ENCODE data around the gene ATAD3C.
"Not testable (repeated sequence)": the region's sequence is repeated elsewhere in the genome, so short reads cannot be mapped to it uniquely, and the experiment has no call there.

Gene ATAD3C

DNA sequence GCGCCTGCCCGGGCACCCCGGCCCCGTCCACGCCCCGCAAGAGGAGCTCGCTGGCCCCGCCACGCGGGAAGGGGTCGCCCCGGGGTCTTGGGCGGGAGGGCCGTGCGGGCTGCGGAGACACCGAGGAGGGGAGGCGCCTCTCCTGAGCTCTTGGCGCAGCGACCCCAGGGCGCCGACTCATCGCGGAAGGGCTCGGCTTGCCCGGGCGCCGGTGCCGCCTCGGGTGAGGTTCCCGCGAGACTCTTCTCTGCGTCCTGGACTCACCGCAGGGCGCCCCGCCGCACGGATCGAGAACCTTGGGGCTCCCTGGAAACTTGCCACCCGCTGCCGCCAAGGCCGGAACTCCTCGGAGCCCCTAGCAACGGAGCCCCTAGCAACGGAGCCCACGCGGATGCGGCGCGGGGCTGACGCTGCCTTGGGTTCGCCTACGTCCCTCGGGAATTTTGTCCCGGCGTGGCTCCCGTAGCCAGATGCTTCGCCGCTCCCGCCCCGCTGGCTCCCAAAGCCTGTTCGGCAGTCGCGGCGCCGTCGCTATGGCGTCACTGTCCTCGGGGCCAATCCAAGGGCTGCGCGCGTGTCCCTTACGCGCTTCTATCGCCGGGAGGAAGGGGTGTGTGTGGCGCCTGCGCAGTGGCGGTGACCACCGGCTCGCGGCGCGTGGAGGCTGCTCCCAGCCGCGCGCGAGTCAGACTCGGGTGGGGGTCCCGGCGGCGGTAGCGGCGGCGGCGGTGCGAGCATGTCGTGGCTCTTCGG is 62.2 kb downstream of the ATAD3C start, which contains the start of gene ATAD3A:
Gene ATAD3A, plus strand, starts transcription at position 630 of the 753 bp plus-strand sequence. Its CDS starts 107 bp downstream, at position 737.
- DNase-seq: peak; percentile 98

GRCh38 chr1:1512425-1512824 is 62.9 kb downstream of the ATAD3C start:
- DNase-seq: peak; percentile 31

GRCh38 chr1:1513675-1514074 is 64.2 kb downstream of the ATAD3C start:
- DNase-seq: not testable (repeated sequence)

DNA sequence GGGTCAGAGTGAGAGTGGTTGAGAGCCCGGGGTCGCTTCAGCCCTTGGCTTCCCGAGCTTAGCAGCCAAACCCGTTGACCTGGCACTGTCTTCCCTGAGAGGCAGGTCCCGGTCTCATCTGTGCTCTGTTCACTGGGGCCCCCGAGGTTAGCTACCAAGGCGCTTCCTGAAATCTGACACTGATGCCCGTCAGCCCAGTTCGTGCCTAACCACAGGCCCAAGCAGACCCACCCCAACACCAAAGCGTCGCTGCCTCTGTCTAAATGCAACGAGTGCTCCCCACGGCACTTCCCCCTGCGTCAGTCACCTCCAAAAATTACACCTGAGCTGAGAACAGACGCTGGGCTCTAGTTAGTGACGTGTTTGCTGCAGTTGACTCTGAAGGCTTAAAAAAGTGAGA is 64.9 kb downstream of the ATAD3C start:
- not testable (repeated sequence) for DNase-seq

GRCh38 chr1:1516923-1517322 is 67.4 kb downstream of the ATAD3C start:
- not testable (repeated sequence) for DNase-seq

- DNase-seq: no peak
Observed at GRCh38 chr1:1517973-1518620, 68.6 kb downstream of the ATAD3C start.

GRCh38 chr1:1518621-1519007 is 69.1 kb downstream of the ATAD3C start:
- DNase-seq: not testable (repeated sequence)
